ENCODE results near the gene SYNCRIP. TPM values are rescaled to one million over a fixed set of nuclear protein-coding genes. Genes with fewer than 3 reads are reported as not detected.
"Not testable (repeated sequence)": the region's sequence is repeated elsewhere in the genome, so short reads cannot be mapped to it uniquely, and the experiment has no call there.

Gene SYNCRIP
- total and polyA plus RNA-seq, 3 donors from 2014 or later, result 51.6 to 67.0 (median 55.1) TPM

DNA sequence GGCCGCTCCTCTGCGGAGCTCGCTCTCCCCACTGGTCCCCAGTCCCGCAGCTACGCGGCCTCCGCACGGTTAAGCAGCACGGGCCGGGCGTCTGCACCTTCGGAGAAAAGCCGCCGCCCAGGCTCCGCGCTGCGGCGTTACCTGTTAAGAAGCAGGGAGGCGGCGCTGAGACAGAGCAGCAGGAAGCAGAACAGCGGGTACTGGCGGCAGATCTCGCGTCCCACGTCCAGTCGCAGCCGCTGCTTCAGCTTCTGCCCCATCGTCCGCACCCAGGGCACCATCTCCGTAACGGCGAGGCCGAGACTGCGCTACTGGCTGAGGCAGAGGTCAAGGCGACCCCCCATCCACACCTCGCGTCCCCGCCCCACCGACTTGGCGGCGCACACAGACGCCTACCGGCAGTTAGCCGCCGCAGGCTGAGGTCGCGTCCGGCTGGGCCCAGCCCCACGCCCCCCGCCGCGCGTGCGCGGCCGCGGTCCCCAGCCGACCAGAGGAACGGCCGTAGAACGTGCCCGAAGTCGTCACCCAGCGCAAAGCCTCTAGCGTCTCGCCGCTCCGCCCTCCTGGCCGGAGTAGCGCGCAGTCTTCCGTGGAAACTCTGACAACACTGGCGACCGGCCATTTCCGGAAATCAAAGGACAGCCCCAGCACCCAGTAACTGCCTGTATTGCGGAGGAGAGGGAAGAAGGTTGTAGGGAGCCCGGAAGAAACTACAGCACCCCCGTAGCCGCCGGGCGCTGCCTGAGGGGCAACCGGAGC is 49.1 kb downstream of the SYNCRIP start, which contains the start of gene SNX14:
Gene SNX14, minus strand, starts transcription at position 421 of the 759 bp plus-strand sequence. Its CDS starts 140 bp downstream, at position 281.
- H3K9me3 ChIP-seq, result no peaks in the 10 kb centered on the region
- intact Hi-C loops (cut with DNase I; ENCODE audit: low total_unique reads), result loop anchor here (5.0 kb wide), 1 partner anchor 49 kb away; the partner anchor contains the start of gene SYNCRIP
- H3K36me3 ChIP-seq (ENCODE audit: low read depth, missing control alignments), result no peaks in the 10 kb centered on the region
- peak within 1 kb of the TSS; percentile 93 to 94 for H3K27ac ChIP-seq
- peak; percentile 94 for DNase-seq
- WGBS, 2 donors, result 0% methylated on average over 60 of the region's 82 CpGs; no CpG with 5 or more reads in 1 of the 2 donors
- H3K4me3 ChIP-seq, result peak within 1 kb of the TSS; percentile 76 to 91
- no peaks in the 10 kb centered on the region for H3K27me3 ChIP-seq
- H3K4me1 ChIP-seq, result peaks cover 6% of the 10 kb centered on the region
- TF ChIP-seq, protein P1, sequence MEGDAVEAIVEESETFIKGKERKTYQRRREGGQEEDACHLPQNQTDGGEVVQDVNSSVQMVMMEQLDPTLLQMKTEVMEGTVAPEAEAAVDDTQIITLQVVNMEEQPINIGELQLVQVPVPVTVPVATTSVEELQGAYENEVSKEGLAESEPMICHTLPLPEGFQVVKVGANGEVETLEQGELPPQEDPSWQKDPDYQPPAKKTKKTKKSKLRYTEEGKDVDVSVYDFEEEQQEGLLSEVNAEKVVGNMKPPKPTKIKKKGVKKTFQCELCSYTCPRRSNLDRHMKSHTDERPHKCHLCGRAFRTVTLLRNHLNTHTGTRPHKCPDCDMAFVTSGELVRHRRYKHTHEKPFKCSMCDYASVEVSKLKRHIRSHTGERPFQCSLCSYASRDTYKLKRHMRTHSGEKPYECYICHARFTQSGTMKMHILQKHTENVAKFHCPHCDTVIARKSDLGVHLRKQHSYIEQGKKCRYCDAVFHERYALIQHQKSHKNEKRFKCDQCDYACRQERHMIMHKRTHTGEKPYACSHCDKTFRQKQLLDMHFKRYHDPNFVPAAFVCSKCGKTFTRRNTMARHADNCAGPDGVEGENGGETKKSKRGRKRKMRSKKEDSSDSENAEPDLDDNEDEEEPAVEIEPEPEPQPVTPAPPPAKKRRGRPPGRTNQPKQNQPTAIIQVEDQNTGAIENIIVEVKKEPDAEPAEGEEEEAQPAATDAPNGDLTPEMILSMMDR (IDR thresholded peaks at IDR 0.05), result peak in 1 of 3 experiments; percentile 9
- TF ChIP-seq POLR2A (IDR thresholded peaks at IDR 0.05), result no peak

DNA sequence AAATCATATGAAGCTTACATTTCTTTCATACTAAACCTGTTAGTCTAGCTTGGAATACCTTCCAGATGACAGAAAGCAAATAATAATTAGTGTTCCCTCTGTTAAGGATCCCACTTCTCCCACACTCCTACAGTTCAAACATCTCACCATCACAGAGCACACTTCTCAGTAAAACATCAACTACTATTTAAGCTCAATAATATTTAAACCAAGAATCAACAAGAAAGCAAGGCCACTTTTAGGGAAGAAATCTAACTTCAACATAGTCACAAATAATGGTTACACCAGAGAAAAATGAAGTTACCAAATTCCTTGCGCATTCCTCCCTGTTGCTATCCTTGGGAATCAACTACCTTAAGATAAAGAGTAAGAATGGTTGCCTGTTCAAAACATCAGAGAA is 50.7 kb downstream of the SYNCRIP start:
- H3K9me3 ChIP-seq, result no peaks in the 10 kb centered on the region
- H3K27ac ChIP-seq, result no peak overlapping the region
- no peak for TF ChIP-seq POLR2A (IDR thresholded peaks at IDR 0.05)
- TF ChIP-seq, protein P1 (IDR thresholded peaks at IDR 0.05), result no peak
- no peak for DNase-seq
- WGBS, 2 donors, result 64 to 80% methylated on average over 1 of the region's 1 CpG
- intact Hi-C loops (cut with DNase I; ENCODE audit: low total_unique reads), result loop anchor here (5.0 kb wide), 1 partner anchor 50 kb away; the partner anchor contains the start of gene SYNCRIP
- H3K4me3 ChIP-seq, result no peak overlapping the region
- peaks cover 6% of the 10 kb centered on the region for H3K4me1 ChIP-seq
- no peaks in the 10 kb centered on the region for H3K36me3 ChIP-seq (ENCODE audit: low read depth, missing control alignments)
- no peaks in the 10 kb centered on the region for H3K27me3 ChIP-seq

DNA sequence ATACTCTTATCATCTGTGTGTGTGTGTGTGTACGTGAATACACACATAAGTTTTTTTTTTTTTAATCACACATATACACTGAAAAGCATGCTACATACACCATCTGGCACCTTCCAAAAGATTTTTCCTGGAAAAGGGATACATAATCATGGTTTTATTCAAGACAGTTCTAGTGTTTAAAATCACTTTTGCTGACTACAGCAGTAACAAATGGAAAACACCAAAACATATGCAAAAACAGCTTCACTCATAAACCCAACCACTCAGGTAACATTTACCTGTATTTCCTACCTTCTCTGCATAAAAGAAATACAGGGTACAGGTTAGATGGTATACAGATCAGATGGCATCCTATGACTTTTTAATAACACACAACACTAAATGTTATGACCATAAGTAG is 51.5 kb downstream of the SYNCRIP start:
- no peaks in the 10 kb centered on the region for H3K36me3 ChIP-seq (ENCODE audit: low read depth, missing control alignments)
- TF ChIP-seq, protein P1 (IDR thresholded peaks at IDR 0.05), result no peak
- TF ChIP-seq POLR2A (IDR thresholded peaks at IDR 0.05), result no peak

DNA sequence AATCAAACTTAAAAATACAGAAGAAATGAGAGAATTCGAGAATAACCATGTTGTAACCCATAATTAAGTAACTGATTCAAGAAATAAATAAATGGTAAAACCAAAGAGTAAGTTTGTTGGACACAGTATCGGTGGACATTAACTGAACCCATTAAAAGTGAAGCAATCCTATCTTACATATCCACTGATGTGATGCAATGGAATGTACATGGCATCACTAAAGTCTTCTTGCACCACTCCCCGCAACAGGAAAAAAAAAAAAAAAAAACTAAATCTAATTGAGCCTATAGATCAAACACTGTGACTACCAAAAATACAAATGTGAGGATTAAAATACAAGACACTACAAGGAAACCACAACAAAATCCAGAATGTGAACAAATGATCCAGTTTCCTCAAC is 56.9 kb downstream of the SYNCRIP start:
- 93 to 96% methylated on average over 3 of the region's 3 CpGs for WGBS, 2 donors
- TF ChIP-seq, protein P1 (IDR thresholded peaks at IDR 0.05), result no peak
- TF ChIP-seq POLR2A (IDR thresholded peaks at IDR 0.05), result no peak
- Histone ChIP-seq H3K36me3 (ENCODE audit: low read depth, missing control alignments) (no peaks in the 10 kb centered on the region), H3K27me3 (no peaks in the 10 kb centered on the region), H3K4me1 (no peaks in the 10 kb centered on the region), H3K27ac (no peak overlapping the region), H3K9me3 (no peaks in the 10 kb centered on the region), H3K4me3 (no peak overlapping the region)
- no peak for DNase-seq
- intact Hi-C loops (cut with DNase I; ENCODE audit: low total_unique reads), result no loop called here

More for the DNA sequence above, 51.5 kb downstream of the SYNCRIP start:
- Histone ChIP-seq H3K4me3 (no peak overlapping the region), H3K27ac (no peak overlapping the region), H3K4me1 (peaks cover 6% of the 10 kb centered on the region), H3K27me3 (no peaks in the 10 kb centered on the region), H3K9me3 (no peaks in the 10 kb centered on the region)
- intact Hi-C loops (cut with DNase I; ENCODE audit: low total_unique reads), result loop anchor here (5.0 kb wide), 1 partner anchor 51 kb away; the partner anchor contains the start of gene SYNCRIP
- WGBS, 2 donors, result 89 to 96% methylated on average over 1 of the region's 1 CpG
- DNase-seq, result no peak

DNA sequence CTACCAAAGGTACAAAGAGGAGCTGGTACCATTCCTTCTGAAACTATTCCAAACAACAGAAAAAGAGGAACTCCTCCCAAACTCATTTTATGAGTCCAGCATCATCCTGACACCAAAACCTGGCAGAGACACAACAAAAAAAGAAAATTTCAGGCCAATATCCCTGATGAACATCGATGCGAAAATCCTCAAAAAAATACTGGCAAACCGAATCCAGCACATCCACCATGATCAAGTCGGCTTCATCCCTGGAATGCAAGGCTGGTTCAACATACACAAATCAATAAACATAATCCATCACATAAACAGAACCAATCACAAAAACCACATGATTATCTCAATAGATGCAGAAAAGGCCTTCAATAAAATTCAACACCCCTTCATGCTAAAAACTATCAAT is 59.9 kb downstream of the SYNCRIP start:
- intact Hi-C loops (cut with DNase I; ENCODE audit: low total_unique reads); H3K27ac ChIP-seq; H3K36me3 ChIP-seq (ENCODE audit: low read depth, missing control alignments); H3K4me1 ChIP-seq; H3K27me3 ChIP-seq; H3K4me3 ChIP-seq; DNase-seq; H3K9me3 ChIP-seq: not testable (repeated sequence)
- 94 to 98% methylated on average over 4 of the region's 4 CpGs for WGBS, 2 donors
